Measurements from ENCODE around the gene TOPORS.
"Not testable (repeated sequence)": the region's sequence is repeated elsewhere in the genome, so short reads cannot be mapped to it uniquely, and the experiment has no call there.

Gene TOPORS

DNA sequence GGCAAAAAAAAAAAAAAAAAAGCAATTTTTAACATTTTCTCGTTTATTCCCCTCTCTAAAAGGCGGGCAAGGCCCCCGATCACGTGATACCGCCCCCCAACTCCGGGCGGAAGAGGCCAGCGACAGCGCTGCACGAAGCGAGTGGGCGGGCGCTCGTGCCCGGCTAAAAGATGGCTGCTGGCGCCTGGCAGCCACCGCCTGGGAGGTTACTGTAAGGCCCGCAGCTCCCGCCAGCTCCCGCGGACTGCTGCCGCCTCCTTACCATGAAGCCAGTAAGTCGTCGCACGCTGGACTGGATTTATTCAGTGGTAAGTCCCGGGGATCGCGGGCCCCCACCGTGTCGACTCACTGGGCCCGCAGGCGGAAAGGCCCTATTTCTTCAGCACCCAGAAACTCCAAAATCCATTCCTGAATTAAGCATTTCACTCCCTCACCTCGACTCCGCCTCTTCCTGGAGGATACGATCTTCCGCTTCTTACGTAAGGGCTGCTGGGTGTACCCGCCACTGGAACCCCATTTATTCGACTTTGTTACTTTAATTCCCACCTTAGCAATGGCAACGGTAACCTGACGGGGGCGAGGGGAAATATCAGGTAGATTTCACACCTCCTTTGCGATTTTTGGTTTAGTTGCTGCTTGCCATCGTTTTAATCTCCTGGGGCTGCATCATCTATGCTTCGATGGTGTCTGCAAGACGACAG lies at the start of gene TOPORS, which contains the start of gene SMIM27:
Gene TOPORS (minus strand): TSS at position 415 of the 701 bp plus-strand sequence. CDS start 150 bp downstream, at position 265.
Gene SMIM27 (plus strand): TSS at position 156 of the 701 bp plus-strand sequence. CDS start 108 bp downstream, at position 264.
- peak within 1 kb of the TSS; percentile 83 for H3K27ac ChIP-seq
- TF ChIP-seq ZFX (IDR thresholded peaks at IDR 0.05), result peak; percentile 93
- TF ChIP-seq, protein P1, sequence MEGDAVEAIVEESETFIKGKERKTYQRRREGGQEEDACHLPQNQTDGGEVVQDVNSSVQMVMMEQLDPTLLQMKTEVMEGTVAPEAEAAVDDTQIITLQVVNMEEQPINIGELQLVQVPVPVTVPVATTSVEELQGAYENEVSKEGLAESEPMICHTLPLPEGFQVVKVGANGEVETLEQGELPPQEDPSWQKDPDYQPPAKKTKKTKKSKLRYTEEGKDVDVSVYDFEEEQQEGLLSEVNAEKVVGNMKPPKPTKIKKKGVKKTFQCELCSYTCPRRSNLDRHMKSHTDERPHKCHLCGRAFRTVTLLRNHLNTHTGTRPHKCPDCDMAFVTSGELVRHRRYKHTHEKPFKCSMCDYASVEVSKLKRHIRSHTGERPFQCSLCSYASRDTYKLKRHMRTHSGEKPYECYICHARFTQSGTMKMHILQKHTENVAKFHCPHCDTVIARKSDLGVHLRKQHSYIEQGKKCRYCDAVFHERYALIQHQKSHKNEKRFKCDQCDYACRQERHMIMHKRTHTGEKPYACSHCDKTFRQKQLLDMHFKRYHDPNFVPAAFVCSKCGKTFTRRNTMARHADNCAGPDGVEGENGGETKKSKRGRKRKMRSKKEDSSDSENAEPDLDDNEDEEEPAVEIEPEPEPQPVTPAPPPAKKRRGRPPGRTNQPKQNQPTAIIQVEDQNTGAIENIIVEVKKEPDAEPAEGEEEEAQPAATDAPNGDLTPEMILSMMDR (conservative IDR thresholded peaks at IDR 0.05), result no peak

DNA sequence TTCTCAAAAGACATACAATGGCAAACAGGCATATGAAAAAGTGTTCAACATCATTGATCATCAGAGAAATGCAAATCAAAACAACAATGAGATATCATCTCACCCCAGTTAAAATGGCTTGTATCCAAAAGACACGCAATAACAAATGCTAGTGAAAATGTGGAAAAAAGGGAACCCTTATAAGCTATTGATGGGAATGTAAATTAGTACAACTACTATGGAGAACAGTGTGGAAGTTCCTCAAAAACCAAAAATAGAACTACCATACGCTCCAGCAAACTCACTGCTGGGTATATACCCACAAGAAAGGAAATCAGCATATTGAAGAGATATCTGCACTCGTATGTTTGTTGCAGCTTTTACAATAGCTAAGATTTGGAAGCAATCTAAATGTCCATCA lies 46.6 kb upstream of the TOPORS start:
- H3K27ac ChIP-seq, result not testable (repeated sequence)

DNA sequence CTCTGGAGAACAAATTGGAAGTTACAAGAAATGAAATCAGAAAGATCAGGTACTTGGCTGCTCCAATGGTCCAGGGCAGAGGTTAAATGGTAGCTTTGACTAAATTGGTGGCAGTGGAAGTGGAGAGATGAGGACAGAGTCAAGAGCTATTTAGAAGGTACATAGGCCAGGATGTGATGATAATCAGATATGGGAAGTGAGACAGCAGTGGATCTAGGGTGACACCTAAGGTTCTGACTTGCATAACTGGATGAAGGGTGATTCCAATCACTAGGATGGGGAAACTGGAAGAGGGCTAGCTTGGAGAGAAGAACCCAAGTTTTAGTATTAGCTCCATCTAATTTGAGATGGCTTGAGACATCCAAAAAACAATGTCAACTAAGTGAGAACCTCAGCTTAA lies 44.5 kb upstream of the TOPORS start:
- TF ChIP-seq ZFX (IDR thresholded peaks at IDR 0.05), result no peak
- TF ChIP-seq, protein P1 (conservative IDR thresholded peaks at IDR 0.05), result no peak
- no peak overlapping the region for H3K27ac ChIP-seq

DNA sequence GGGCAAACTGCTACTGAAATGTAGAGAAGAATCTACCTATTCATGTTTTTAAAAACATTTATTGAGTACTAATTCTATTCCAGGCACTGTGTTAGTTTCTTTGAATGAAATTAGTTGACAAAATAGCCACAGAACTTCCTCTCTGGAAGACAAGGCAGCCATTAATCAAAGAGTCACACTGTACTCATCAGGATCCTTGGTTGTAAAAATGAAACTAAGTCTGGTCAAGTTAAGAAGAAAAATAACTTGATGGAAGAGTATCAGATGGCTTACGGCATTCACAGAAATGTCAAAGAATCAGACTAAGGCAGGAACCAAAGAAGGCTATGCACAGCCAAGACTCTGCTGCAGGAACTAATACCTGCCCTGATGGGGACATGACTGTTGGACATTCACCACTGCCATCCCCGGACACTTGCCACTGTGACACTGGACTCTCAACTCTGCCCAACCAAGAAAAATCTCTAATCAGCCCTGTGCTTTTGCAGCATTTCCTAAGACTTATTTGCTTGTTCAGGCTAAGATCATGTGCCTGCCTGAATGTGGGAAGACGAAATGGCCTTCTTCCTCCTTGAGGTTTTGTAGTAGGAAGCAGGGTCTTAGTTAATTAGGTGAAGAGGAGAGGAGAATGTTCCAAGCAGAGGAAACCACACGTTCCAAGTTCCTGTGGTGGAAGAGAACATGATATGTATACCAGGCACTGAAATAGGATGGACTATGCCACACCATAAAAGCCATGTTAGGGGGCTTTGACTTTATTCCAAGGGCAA lies 43.9 kb upstream of the TOPORS start:
- TF ChIP-seq ZFX (IDR thresholded peaks at IDR 0.05), result no peak
- TF ChIP-seq, protein P1 (conservative IDR thresholded peaks at IDR 0.05), result no peak

DNA sequence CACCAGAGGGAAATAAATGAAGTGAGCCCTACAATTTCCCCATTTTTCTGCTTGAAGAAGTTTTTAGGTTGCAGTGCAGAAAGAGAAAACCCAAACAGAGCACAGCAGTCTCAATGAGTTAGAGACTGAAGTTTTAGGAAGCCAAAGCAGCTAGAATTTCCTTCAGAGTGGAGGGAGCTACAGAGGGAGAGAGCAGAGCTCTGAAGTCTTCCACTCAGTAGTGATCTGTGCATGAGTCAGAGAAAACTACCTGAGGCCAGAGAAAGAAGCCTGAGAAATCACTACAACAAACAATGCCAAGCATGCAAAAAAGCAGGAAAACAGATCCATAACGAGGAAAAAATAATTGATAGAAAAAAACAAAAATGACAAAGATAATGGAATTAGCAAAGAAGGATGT lies 38.5 kb upstream of the TOPORS start:
- TF ChIP-seq ZFX (IDR thresholded peaks at IDR 0.05), result no peak
- TF ChIP-seq, protein P1 (conservative IDR thresholded peaks at IDR 0.05), result no peak
- H3K27ac ChIP-seq, result no peak overlapping the region

More for the DNA sequence above, 43.9 kb upstream of the TOPORS start:
- no peak overlapping the region for H3K27ac ChIP-seq

DNA sequence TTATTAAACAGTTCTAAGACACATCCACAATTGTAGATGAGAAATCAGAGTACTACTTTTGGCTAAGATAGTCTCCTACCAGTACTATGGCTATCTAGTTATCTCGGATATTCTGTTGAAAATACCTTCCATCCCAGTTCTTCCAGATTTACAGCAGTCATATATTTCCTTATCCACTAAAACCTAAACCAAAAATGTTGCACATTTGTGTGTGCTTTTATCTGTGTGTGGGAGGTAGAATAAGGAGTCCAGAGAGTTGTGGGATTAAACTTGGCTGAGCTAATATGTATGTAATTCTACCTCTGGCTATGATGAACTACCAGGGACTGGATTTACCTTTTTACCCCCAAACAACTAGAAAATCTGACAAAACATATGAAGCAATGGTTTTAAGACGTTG lies 38.1 kb upstream of the TOPORS start:
- no peak overlapping the region for H3K27ac ChIP-seq

DNA sequence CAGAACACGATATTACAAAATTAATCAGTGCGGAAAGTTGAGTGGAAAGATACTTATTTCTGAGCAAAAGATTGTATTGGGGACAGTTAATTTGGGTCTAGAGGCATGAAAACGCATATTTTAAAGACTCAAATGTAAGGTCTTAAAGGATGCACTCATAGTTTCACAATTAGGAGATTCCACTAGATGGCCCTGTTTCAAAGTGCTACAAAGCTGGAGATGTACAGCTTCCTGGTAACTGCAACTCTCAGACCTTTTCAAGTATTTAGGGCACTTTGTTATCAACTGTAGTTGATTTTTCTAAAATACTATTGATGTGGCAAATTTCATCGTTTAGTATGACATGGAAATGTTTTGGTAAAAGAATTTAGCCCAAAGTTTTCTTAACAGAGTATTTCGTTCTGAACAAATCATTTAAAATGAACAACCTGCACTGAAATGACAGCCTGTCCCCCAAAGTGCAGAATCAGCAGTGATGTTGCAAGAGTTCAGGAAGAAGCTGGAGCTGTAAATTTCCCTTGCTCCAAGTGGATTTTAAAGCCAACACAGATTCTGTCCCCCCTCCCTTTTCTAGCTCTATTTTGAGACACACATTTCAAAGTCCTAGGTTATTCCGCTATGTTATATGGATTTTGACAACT lies 36.8 kb upstream of the TOPORS start:
- TF ChIP-seq, protein P1 (conservative IDR thresholded peaks at IDR 0.05), result peak; percentile 70
- TF ChIP-seq ZFX (IDR thresholded peaks at IDR 0.05), result no peak
- no peak overlapping the region for H3K27ac ChIP-seq

More for the DNA sequence above, 38.1 kb upstream of the TOPORS start:
- TF ChIP-seq, protein P1 (conservative IDR thresholded peaks at IDR 0.05), result no peak
- TF ChIP-seq ZFX (IDR thresholded peaks at IDR 0.05), result no peak
